Measurements from ENCODE around the gene CUX1.
"Not testable (repeated sequence)": the region's sequence is repeated elsewhere in the genome, so short reads cannot be mapped to it uniquely, and the experiment has no call there.

CUX1 gene

DNA sequence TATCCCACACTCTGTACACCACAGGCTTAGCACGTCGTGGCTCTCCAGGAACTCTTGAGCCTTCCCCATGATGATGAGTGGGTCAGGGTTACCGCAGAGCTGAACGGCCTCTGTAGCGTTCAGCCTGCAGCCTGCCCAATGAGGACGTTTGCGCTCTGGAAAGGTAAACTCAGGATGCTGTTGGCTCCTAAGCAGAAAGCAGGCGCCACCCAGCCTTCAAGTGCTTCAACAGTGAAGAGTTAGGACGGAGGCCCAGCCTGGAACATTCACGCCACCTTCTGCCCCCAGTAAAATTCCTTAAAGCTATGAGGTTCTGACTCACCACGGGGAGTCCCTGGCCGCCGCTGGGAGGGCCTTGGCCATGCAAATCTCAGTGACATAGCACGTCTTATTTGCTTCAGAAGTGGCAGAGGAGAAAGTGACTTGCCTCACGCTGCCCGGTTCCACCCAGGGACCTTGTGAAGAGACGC is 307.7 kb downstream of the CUX1 start:
- H3K4me3 ChIP-seq (ENCODE audit: low read length) = no peak overlapping the region
- H3K27me3 ChIP-seq (ENCODE audit: insufficient read depth, low read length) = no peaks in the 10 kb centered on the region
- H3K9me3 ChIP-seq (ENCODE audit: insufficient read depth, low read depth, low read length) = no peaks in the 10 kb centered on the region
- H3K4me1 ChIP-seq (ENCODE audit: insufficient read depth, low read length) = peaks cover 16% of the 10 kb centered on the region; the same call in 1 of the 2 replicates
- WGBS = 31% methylated on average over 17 of the region's 17 CpGs
- H3K9ac ChIP-seq (ENCODE audit: low read depth, low read length) = no peak overlapping the region
- peaks cover 7% of the 10 kb centered on the region; the same call in 1 of the 2 replicates for H3K36me3 ChIP-seq (ENCODE audit: insufficient read depth, low read length)
- peak overlapping the region; percentile 81 for H3K27ac ChIP-seq (ENCODE audit: low read depth, low read length)

DNA sequence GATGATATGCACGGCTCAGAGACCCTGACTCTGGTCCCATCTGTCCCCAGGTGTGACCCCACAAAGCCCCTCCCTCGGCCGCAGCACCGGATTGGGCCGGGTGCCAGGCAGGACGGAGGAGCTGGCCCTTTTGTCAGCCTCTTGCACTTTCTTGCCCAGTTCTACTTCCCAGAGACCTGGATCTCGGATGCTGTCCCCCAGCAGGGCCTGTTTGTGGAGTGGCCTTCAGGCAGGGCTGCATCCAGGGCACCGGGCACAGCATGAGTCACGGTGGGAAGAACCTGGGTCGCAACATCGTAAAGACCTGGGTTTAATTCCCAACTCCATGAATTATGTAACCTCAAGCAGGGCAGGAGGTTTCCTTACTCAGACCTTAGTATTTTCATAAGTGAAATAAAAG is 310.9 kb downstream of the CUX1 start:
- Histone ChIP-seq H3K4me1 (ENCODE audit: insufficient read depth, low read length) (peaks cover 11% of the 10 kb centered on the region; the same call in 1 of the 2 replicates), H3K27ac (ENCODE audit: low read depth, low read length) (no peak overlapping the region), H3K4me3 (ENCODE audit: low read length) (no peak overlapping the region), H3K36me3 (ENCODE audit: insufficient read depth, low read length) (peaks cover 4% of the 10 kb centered on the region; the same call in 1 of the 2 replicates), H3K27me3 (ENCODE audit: insufficient read depth, low read length) (no peaks in the 10 kb centered on the region), H3K9me3 (ENCODE audit: insufficient read depth, low read depth, low read length) (no peaks in the 10 kb centered on the region), H3K9ac (ENCODE audit: low read depth, low read length) (no peak overlapping the region)
- 93% methylated on average over 11 of the region's 11 CpGs for WGBS

GRCh38 chr7:102129636-102130370 is 312.4 kb downstream of the CUX1 start:
- no peak overlapping the region for H3K4me3 ChIP-seq (ENCODE audit: low read length)
- H3K27me3 ChIP-seq (ENCODE audit: insufficient read depth, low read length) = no peaks in the 10 kb centered on the region
- H3K9me3 ChIP-seq (ENCODE audit: insufficient read depth, low read depth, low read length) = no peaks in the 10 kb centered on the region
- 83% methylated on average over 15 of the region's 15 CpGs for WGBS
- no peak overlapping the region for H3K9ac ChIP-seq (ENCODE audit: low read depth, low read length)
- H3K4me1 ChIP-seq (ENCODE audit: insufficient read depth, low read length) = peaks cover 11% of the 10 kb centered on the region; the same call in 1 of the 2 replicates
- peak overlapping the region; percentile 19; the same call in 1 of the 2 replicates for H3K27ac ChIP-seq (ENCODE audit: low read depth, low read length)
- peaks cover 4% of the 10 kb centered on the region; the same call in 1 of the 2 replicates for H3K36me3 ChIP-seq (ENCODE audit: insufficient read depth, low read length)

DNA sequence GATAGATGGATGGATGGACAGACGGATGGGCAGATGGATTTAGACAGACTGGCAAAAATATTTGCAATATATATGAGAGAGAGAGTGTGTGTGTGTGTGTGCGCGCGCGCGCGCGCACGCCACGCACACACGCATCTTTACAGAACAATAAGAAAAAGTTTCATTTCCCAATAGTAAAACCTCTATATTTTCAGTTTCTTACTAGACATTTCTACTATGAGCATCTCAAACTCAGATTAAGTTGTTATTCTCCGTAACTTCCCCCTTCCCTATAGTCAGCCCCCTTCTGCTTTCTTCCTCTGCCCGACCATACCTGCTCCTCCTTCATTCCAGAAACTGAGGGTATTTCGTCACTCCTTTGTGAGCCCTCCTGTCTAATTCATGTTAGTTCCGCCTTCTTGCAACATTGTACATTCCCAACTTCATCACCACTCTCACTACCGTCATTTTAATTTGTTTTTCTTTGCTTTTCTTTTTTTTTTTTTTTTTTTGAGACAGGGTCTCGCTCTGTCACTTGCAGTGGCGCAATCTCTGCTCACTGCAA is 314.9 kb downstream of the CUX1 start:
- no peak overlapping the region for H3K27ac ChIP-seq (ENCODE audit: low read depth, low read length)
- H3K36me3 ChIP-seq (ENCODE audit: insufficient read depth, low read length) = no peaks in the 10 kb centered on the region
- H3K9ac ChIP-seq (ENCODE audit: low read depth, low read length) = no peak overlapping the region
- H3K9me3 ChIP-seq (ENCODE audit: insufficient read depth, low read depth, low read length) = no peaks in the 10 kb centered on the region
- 88% methylated on average over 14 of the region's 18 CpGs for WGBS
- no peaks in the 10 kb centered on the region for H3K27me3 ChIP-seq (ENCODE audit: insufficient read depth, low read length)
- no peak overlapping the region for H3K4me3 ChIP-seq (ENCODE audit: low read length)
- H3K4me1 ChIP-seq (ENCODE audit: insufficient read depth, low read length) = peaks cover 4% of the 10 kb centered on the region; the same call in 1 of the 2 replicates

- Histone ChIP-seq H3K9ac (ENCODE audit: low read depth, low read length) (no peak overlapping the region), H3K4me1 (ENCODE audit: insufficient read depth, low read length) (no peaks in the 10 kb centered on the region), H3K36me3 (ENCODE audit: insufficient read depth, low read length) (peaks cover 11% of the 10 kb centered on the region), H3K4me3 (ENCODE audit: low read length) (no peak overlapping the region), H3K9me3 (ENCODE audit: insufficient read depth, low read depth, low read length) (no peaks in the 10 kb centered on the region), H3K27ac (ENCODE audit: low read depth, low read length) (no peak overlapping the region), H3K27me3 (ENCODE audit: insufficient read depth, low read length) (no peaks in the 10 kb centered on the region)
- WGBS = 92% methylated on average over 5 of the region's 6 CpGs
Observed at GRCh38 chr7:102138676-102139075, 321.2 kb downstream of the CUX1 start.

- no peak overlapping the region for H3K9ac ChIP-seq (ENCODE audit: low read depth, low read length)
- H3K27ac ChIP-seq (ENCODE audit: low read depth, low read length) = no peak overlapping the region
- 96% methylated on average over 14 of the region's 14 CpGs for WGBS
- H3K36me3 ChIP-seq (ENCODE audit: insufficient read depth, low read length) = peaks cover 18% of the 10 kb centered on the region
- no peaks in the 10 kb centered on the region for H3K9me3 ChIP-seq (ENCODE audit: insufficient read depth, low read depth, low read length)
- no peaks in the 10 kb centered on the region for H3K4me1 ChIP-seq (ENCODE audit: insufficient read depth, low read length)
- H3K27me3 ChIP-seq (ENCODE audit: insufficient read depth, low read length) = no peaks in the 10 kb centered on the region
- H3K4me3 ChIP-seq (ENCODE audit: low read length) = no peak overlapping the region
Observed at GRCh38 chr7:102140952-102141370, 323.5 kb downstream of the CUX1 start.

GRCh38 chr7:102142433-102142832 is 325.0 kb downstream of the CUX1 start:
- not testable (repeated sequence) for H3K4me3 ChIP-seq (ENCODE audit: low read length); H3K9me3 ChIP-seq (ENCODE audit: insufficient read depth, low read depth, low read length); H3K27ac ChIP-seq (ENCODE audit: low read depth, low read length); H3K4me1 ChIP-seq (ENCODE audit: insufficient read depth, low read length); H3K27me3 ChIP-seq (ENCODE audit: insufficient read depth, low read length); H3K9ac ChIP-seq (ENCODE audit: low read depth, low read length)
- WGBS = 98% methylated on average over 3 of the region's 3 CpGs
- H3K36me3 ChIP-seq (ENCODE audit: insufficient read depth, low read length) = peaks cover 21% of the 10 kb centered on the region

DNA sequence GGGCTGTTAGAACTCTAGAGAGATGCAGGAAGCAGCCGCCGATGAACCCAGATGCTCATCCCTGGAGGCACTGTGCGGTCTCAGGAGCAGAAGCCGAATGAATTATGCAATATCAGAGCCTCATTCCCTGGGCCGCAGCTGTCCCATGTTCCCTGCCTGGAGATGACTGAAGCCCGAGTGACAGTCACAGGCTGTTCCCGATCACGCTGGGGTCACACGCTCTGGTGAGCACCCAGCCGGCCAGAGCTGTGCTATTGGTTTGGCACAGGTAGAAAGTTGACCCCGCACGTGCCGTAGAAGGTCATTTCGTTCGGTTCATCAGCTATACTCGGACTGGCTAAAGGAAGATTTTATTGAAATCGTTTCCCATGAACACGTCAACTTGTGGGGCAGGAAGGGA is 328.7 kb downstream of the CUX1 start:
- H3K27me3 ChIP-seq (ENCODE audit: insufficient read depth, low read length) = no peaks in the 10 kb centered on the region
- H3K4me3 ChIP-seq (ENCODE audit: low read length) = no peak overlapping the region
- no peak overlapping the region for H3K27ac ChIP-seq (ENCODE audit: low read depth, low read length)
- H3K9ac ChIP-seq (ENCODE audit: low read depth, low read length) = no peak overlapping the region
- 96% methylated on average over 18 of the region's 18 CpGs for WGBS
- H3K9me3 ChIP-seq (ENCODE audit: insufficient read depth, low read depth, low read length) = no peaks in the 10 kb centered on the region
- peaks cover 10% of the 10 kb centered on the region; the same call in 1 of the 2 replicates for H3K36me3 ChIP-seq (ENCODE audit: insufficient read depth, low read length)
- no peaks in the 10 kb centered on the region for H3K4me1 ChIP-seq (ENCODE audit: insufficient read depth, low read length)

DNA sequence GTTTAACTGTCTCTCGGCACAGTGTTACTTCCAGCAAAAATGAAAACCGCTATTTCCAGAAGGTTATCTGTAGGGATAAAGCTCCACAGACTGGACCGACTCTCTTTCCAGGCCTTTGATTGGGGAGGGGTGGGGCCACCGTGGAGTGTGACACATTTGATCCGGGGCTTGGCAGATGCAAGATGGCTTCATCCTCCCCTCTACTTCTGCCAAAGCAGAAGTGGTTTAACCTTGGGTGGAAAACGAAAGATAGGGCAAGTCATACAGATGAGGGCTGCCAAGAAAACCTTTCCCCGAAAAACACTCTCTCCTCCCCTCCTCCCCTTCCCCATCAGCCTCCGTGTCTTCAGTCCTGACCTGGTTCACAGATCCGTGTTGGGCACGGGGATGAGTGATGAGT is 329.6 kb downstream of the CUX1 start:
- peaks cover 10% of the 10 kb centered on the region; the same call in 1 of the 2 replicates for H3K36me3 ChIP-seq (ENCODE audit: insufficient read depth, low read length)
- H3K27me3 ChIP-seq (ENCODE audit: insufficient read depth, low read length) = no peaks in the 10 kb centered on the region
- H3K9me3 ChIP-seq (ENCODE audit: insufficient read depth, low read depth, low read length) = no peaks in the 10 kb centered on the region
- H3K27ac ChIP-seq (ENCODE audit: low read depth, low read length) = no peak overlapping the region
- H3K9ac ChIP-seq (ENCODE audit: low read depth, low read length) = no peak overlapping the region
- H3K4me3 ChIP-seq (ENCODE audit: low read length) = no peak overlapping the region
- 90% methylated on average over 10 of the region's 10 CpGs for WGBS
- no peaks in the 10 kb centered on the region; the same call in 1 of the 2 replicates for H3K4me1 ChIP-seq (ENCODE audit: insufficient read depth, low read length)

DNA sequence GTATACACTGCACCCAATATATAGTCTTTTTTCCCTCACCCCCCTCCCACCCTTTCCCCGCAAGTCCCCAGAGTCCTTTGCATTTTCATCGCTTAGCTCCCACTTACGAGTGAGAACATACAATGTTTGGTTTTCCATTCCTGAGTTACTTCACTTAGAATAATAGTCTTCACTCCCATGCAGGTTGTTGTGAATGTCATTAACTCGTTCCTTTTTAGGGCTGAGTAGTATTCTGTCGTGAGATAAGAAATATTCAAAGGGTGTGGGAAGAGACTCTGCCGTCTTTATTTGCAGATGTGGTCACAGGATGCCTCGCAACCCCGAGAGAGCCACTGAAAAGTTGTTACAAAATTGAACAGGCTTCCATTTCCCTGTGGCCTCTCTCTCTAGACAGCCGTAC is 331.4 kb downstream of the CUX1 start:
- Histone ChIP-seq H3K27ac (ENCODE audit: low read depth, low read length) (no peak overlapping the region), H3K4me1 (ENCODE audit: insufficient read depth, low read length) (peaks cover 15% of the 10 kb centered on the region), H3K9me3 (ENCODE audit: insufficient read depth, low read depth, low read length) (no peaks in the 10 kb centered on the region), H3K36me3 (ENCODE audit: insufficient read depth, low read length) (peaks cover 10% of the 10 kb centered on the region; the same call in 1 of the 2 replicates), H3K27me3 (ENCODE audit: insufficient read depth, low read length) (no peaks in the 10 kb centered on the region), H3K4me3 (ENCODE audit: low read length) (no peak overlapping the region), H3K9ac (ENCODE audit: low read depth, low read length) (no peak overlapping the region)
- WGBS = 97% methylated on average over 9 of the region's 9 CpGs

GRCh38 chr7:102149416-102149815 is 332.0 kb downstream of the CUX1 start:
- Histone ChIP-seq H3K4me3 (ENCODE audit: low read length) (no peak overlapping the region), H3K27ac (ENCODE audit: low read depth, low read length) (no peak overlapping the region), H3K36me3 (ENCODE audit: insufficient read depth, low read length) (peaks cover 7% of the 10 kb centered on the region; the same call in 1 of the 2 replicates), H3K9ac (ENCODE audit: low read depth, low read length) (no peak overlapping the region), H3K9me3 (ENCODE audit: insufficient read depth, low read depth, low read length) (no peaks in the 10 kb centered on the region), H3K27me3 (ENCODE audit: insufficient read depth, low read length) (no peaks in the 10 kb centered on the region), H3K4me1 (ENCODE audit: insufficient read depth, low read length) (peaks cover 17% of the 10 kb centered on the region)
- WGBS = 97% methylated on average over 12 of the region's 12 CpGs

Data from HUES64 (cell line).